ENCODE measurements around the gene TANC1.

Gene TANC1

DNA sequence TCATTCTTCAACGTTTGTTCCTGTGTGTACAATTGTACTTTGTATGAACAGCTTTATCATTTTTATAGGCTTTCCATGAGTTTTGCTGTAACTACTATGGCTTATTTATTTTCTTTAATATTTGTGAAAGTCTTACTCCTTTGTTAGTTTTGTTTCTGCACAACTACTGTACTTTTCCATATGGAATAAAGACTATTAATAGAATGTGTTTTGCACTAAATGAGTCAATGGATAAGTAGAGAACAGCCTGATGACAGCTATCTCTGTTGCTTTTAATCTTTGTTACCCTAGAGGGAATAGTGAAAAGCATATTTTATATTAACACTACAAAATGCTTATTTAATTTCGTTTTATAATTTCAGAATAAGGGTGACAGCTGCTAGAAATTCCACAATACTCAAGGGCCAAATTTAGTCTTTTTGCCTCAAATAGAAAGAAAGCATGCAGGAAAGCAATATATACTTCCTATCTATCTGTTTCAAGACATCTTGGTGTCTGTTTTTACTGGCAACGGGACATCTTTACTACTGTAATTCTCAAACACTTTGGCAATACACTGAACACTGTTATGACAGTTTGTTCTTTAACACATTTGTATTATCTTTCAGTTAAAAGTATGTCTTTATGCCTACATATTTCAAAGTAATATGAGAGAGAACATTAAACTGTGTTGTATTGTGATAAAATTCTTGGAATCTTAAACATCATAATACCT lies 264.2 kb downstream of the TANC1 start:
- no peak for DNase-seq

DNA sequence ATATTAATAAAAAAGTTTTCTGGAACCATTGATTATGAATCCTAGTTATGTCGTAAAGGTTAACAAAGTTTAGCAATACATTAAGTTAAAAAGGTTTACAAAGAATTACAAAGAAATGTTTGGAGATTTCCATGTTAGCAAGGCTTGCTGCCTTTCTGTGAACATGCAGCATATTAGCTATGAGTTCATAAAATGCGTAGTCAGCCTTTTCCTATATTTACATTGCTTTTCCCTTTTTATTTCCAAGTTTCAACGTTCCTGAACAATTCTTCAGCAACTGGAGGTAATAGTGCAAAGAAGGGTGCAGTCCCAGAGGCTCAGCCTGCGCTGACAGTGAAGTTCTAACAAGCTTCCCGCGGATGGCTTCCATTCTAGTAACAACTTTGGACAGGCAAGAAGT lies 266.4 kb downstream of the TANC1 start:
- no peak for DNase-seq

DNA sequence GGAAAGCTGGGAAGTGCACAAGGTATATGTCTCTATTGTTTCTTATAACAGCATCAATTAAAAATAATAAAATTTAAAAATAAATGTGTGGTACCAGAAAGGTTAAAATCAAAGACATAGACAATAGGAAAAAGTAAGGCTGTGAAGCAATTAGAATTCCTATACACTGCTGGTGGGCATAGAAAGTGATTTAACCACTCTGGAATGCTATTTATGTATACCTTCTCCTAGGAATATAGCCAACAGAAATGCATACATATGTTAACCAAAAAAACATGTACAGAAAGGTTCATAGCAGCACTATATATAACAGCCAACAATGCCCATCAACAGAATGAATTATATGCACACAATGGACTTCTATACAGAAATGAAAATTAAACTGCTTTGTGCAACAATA lies 275.1 kb downstream of the TANC1 start:
- DNase-seq, result no peak

DNA sequence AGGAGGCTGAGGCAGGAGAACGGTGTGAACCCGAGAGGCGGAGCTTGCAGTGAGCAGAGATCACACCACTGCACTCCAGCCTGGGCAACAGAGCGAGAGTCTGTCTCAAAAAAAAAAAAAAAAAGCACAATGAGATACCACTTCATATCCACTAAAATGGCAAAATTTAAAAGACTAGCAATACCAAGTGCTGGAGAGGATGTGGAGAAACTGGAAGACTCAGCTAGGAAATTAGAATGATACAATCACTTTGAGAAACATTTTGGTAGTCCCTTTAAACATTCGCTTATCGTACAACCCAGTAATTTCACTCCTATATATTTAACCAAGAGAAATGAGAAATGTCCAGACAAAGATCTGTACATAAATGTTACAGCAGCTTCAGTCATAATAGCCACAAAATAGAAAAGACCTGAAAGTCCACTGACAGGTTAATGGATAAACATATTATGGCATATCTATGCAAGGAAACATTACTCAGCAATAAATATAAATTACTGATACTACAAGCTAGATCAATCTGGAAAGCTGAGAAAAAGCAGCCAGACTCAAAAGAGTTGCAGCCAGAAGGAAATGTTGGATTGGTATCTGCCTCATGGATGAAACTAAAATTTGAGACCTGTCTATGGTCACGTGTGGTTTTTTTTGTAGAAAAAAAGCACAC lies 278.0 kb downstream of the TANC1 start:
- no peak for DNase-seq

GRCh38 chr2:159249990-159250715 lies 281.7 kb downstream of the TANC1 start:
- no peak for DNase-seq

GRCh38 chr2:159251296-159252173 lies 283.1 kb downstream of the TANC1 start:
- no peak for DNase-seq

DNA sequence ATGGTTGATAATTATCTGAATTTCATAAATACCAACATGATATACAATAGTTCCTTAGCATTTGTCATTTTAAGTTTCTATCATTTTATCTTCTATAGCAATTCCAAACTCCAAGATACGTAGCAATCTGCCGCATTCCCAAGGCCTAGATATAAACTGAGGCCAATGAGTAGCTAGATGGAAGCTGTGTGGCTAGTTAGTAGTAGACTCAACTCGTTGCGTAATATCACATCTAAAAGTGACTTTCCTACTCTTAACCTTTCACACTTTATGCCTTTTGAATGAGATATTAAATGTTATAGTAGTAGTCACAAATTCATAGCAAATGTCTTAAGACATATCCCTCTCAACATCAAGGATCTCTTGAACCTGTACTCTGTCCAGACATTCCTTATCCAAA lies 284.5 kb downstream of the TANC1 start:
- DNase-seq, result no peak

DNA sequence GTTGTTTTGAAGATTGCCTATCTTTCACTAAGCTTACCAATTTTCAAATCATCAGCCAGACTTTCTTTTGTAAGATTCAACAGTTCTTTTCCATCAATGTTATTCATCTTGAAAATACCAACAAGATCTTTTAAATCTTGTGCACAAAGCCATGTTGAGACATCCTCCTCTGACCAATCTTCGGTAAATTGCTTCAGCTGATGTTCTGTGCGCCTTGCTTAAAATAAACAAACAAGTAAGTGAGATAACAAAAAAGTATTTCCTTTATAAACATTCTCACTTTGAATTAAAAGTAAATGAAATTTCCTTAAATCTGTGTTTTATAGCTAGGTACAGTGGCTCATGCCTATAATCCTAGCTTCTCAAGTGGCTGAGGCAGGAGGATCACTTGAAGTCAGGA lies 287.7 kb downstream of the TANC1 start:
- no peak for DNase-seq

GRCh38 chr2:159262226-159262625 lies 293.8 kb downstream of the TANC1 start:
- DNase-seq, result no peak

- no peak for DNase-seq
Measured at GRCh38 chr2:159262904-159263303, 294.5 kb downstream of the TANC1 start.

- DNase-seq, result no peak
Measured at GRCh38 chr2:159265171-159265576, 296.7 kb downstream of the TANC1 start.

GRCh38 chr2:159266554-159266953 lies 298.1 kb downstream of the TANC1 start:
- DNase-seq, result no peak

GRCh38 chr2:159267921-159268320 lies 299.5 kb downstream of the TANC1 start:
- no peak for DNase-seq

DNA sequence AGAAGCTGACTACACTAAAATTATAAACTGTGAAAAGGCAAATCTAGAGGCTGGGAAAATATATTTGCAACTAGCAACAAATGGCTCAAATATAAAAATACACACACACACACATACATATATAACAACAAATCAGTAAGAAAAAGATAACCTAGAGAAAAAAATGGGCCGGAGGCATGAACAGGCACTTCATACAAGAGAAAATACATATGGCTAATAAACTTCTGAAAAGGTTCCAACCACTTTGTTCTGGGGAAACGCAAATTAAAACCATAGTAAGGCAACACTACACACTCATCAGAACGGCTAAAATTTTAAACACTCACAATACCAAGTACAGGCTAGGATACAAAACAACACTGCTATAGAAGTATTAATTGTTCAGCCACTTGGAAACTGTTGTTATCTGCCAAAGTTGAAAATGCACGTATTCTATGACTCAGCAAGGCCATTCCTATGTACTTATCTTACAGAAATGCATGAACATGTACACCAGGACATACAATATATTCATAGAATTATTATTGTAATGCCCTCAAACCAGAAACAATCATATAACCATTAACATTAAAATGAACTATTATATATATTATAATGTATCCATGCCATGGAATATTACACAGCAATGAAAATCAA lies 302.4 kb downstream of the TANC1 start:
- DNase-seq, result no peak

- DNase-seq, result no peak
Measured at GRCh38 chr2:159272156-159272555, 303.7 kb downstream of the TANC1 start.

- DNase-seq, result no peak
Measured at GRCh38 chr2:159275111-159275510, 306.7 kb downstream of the TANC1 start.

DNA sequence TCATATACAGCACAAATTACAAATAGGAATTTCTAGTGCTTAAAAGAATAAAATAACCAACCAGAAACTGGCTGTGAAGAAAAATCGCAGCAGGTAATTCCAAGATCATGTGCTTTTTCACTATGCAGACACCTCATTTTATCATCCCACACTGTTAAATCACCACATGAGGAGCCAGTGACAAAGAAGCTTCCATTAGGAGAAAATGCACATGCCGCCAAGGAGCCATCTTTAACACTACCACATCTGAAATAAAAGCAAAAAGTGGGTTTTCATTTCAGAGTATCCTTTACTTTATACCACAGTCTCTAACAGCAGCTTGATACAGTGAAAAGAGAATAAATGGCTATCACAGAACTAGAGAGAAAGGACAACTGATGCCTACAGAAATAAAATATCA lies 311.3 kb downstream of the TANC1 start:
- no peak for DNase-seq

DNA sequence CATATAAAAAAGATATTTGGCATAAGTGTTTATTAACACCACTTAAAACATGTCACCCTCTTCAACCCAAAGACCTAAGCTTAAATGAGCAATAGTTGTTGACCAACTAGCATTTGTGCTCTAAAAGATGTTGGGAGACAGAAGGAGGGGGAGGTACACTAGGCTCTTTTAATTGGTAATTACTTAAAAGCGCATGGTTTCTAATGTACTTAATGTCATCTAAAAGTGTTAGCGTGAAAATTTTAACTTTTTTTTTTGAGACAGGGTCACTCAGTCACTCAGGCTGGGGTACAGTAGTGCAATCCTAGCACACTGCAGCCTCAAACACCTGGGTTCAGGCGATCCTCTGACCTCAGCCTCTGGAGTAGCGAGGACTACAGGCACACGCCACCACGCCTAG lies 312.6 kb downstream of the TANC1 start:
- DNase-seq, result no peak

Data from NCI-H1694 (cell line).